Lower leg skin (tissue), 3 donors: ENCODE results near the gene BORCS5.

Source experiments
- CTCF ChIP-seq, 3 donors: fragments of 450-650 bp; IDR thresholded peaks; one replicate each; pipeline ENCODE4 v1.5.1; 2016; ENCODE audit warnings: antibody characterized with exemption in 3 of 3, mild to moderate bottlenecking in 3 of 3, moderate library complexity in 2 of 3
- POLR2A ChIP-seq, 2 donors: fragments of 450-650 bp; IDR thresholded peaks; one replicate each; pipeline ENCODE4 v1.6.1; 2016 to 2017; ENCODE audit warnings: antibody characterized with exemption in 2 of 2, mild to moderate bottlenecking in 1 of 2, moderate library complexity in 1 of 2

GRCh38 chr12:12442548-12443071 is 85.7 kb downstream of the BORCS5 start:
- TF ChIP-seq CTCF (IDR thresholded peaks at IDR 0.05) = no peak
- TF ChIP-seq POLR2A (IDR thresholded peaks at IDR 0.05) = no peak
